ENCODE measurements around the gene ERICH6B. TPM values are rescaled to one million over a fixed set of nuclear protein-coding genes. Genes with fewer than 3 reads are reported as not detected.
"Not testable (repeated sequence)": the region's sequence is repeated elsewhere in the genome, so short reads cannot be mapped to it uniquely, and the experiment has no call there.

ERICH6B gene
- total and polyA plus RNA-seq, 2 of the 13 experiments (the other 11 are each of a cell fraction or from before 2014, with no cell fraction given) = not detected

DNA sequence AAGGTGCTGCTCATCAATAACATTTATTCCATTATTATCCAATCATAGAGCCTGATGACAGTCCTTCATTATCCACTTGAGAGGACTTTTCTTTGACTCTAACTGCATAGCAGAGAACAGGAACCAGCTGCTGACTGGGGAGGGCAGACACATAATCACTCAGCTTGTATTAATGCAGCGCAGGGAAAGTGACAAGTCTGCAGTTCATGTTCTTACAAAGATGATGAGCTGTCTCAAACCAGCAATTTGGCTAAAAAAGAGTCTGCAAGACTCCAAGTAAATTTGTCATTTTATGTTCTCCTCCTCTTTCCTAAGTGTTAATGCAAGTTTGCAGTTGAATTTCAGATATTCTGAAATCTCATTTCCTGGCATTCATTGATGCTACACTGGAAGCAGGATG, 46.6 kb upstream of the ERICH6B start:
- WGBS (ENCODE audit: low lambda C conversion rate) = 44% methylated on average over 1 of the region's 1 CpG
- Histone ChIP-seq H3K27me3 (ENCODE audit: control insufficient read depth in 1 of 2, insufficient read depth in 2 of 2, low read length in 2 of 2) (no peaks in the 10 kb centered on the region), H2AFZ (ENCODE audit: low read length) (no peak overlapping the region), H3K9ac (ENCODE audit: insufficient read depth, low read depth, low read length) (no peak overlapping the region), H3K79me2 (ENCODE audit: insufficient read depth, low read length) (no peaks in the 10 kb centered on the region), H3K27ac (ENCODE audit: extremely low read length, insufficient read depth, low read length) (no peak overlapping the region), H3K4me2 (ENCODE audit: low read depth, low read length) (no peak overlapping the region), H3K36me3 (replicated peaks in 1 of 2; ENCODE audit: control insufficient read depth in 1 of 2, insufficient read depth in 2 of 2, low read length in 2 of 2) (no peaks in the 10 kb centered on the region), H3K9me3 (ENCODE audit: low read length) (no peaks in the 10 kb centered on the region), H3K4me3 (replicated peaks in 1 of 3; ENCODE audit: insufficient read depth in 1 of 3, low read depth in 2 of 3, low read length in 3 of 3) (no peak overlapping the region), H4K20me1 (ENCODE audit: insufficient read depth, low read length) (no peaks in the 10 kb centered on the region), H3K4me1 (ENCODE audit: insufficient read depth, low read length) (no peaks in the 10 kb centered on the region)
- POLR2A ChIA-PET = no interaction called here
- in situ Hi-C loops (cut with HindIII; ENCODE audit: extremely low pct_ligation_motif_present, low pct_unique_long_range_greater_than_20kb) (no loop called here), intact Hi-C loops (cut with micrococcal nuclease; ENCODE audit: unreplicated experiment) (no loop called here)
- FAIRE-seq (no peak), DNase-seq (ENCODE audit: low spot score) (no peak), ATAC-seq (no peak)
- CTCF ChIA-PET (ENCODE audit: low intra/inter-chr PET ratio, low total read pairs) = no interaction called here
- no TSS peak for BruUV-seq (replicated peaks)
- TF ChIP-seq MEIS1 (CRISPR knock-in tag; IDR thresholded peaks at IDR 0.05; ENCODE audit: borderline replicate concordance) = no peak
- no peak for TF ChIP-seq ZEB1 (IDR thresholded peaks at IDR 0.05; ENCODE audit: insufficient replicate concordance, low read depth)
- TF ChIP-seq HNRNPL (IDR thresholded peaks at IDR 0.05; ENCODE audit: low read depth, low read length) = no peak
- no peak for TF ChIP-seq ZNF484 (CRISPR knock-in tag; IDR thresholded peaks at IDR 0.05; ENCODE audit: borderline replicate concordance, low read depth)
- no peak for TF ChIP-seq ZNF841 (CRISPR knock-in tag; IDR thresholded peaks at IDR 0.05; ENCODE audit: borderline replicate concordance)
- TF ChIP-seq, protein P1, sequence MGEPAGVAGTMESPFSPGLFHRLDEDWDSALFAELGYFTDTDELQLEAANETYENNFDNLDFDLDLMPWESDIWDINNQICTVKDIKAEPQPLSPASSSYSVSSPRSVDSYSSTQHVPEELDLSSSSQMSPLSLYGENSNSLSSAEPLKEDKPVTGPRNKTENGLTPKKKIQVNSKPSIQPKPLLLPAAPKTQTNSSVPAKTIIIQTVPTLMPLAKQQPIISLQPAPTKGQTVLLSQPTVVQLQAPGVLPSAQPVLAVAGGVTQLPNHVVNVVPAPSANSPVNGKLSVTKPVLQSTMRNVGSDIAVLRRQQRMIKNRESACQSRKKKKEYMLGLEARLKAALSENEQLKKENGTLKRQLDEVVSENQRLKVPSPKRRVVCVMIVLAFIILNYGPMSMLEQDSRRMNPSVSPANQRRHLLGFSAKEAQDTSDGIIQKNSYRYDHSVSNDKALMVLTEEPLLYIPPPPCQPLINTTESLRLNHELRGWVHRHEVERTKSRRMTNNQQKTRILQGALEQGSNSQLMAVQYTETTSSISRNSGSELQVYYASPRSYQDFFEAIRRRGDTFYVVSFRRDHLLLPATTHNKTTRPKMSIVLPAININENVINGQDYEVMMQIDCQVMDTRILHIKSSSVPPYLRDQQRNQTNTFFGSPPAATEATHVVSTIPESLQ (CRISPR knock-in tag; conservative IDR thresholded peaks at IDR 0.05) = no peak
- no peak for TF ChIP-seq HBP1 (CRISPR knock-in tag; IDR thresholded peaks at IDR 0.05; ENCODE audit: low read depth)
- no peak for TF ChIP-seq HES4 (CRISPR knock-in tag; IDR thresholded peaks at IDR 0.05; ENCODE audit: borderline replicate concordance)
- no peak for TF ChIP-seq SKI (IDR thresholded peaks at IDR 0.05; ENCODE audit: partially characterized antibody)
- no peak for TF ChIP-seq HNF1B (CRISPR knock-in tag; IDR thresholded peaks at IDR 0.05)
- TF ChIP-seq DMAP1 (CRISPR knock-in tag; IDR thresholded peaks at IDR 0.05) = no peak
- TF ChIP-seq LCORL (IDR thresholded peaks at IDR 0.05) = no peak
- no peak for TF ChIP-seq LCORL (CRISPR knock-in tag; IDR thresholded peaks at IDR 0.05)
- no peak for TF ChIP-seq PPARG (CRISPR knock-in tag; conservative IDR thresholded peaks at IDR 0.05)
- no peak for TF ChIP-seq ZNF33A (CRISPR knock-in tag; IDR thresholded peaks at IDR 0.05; ENCODE audit: borderline replicate concordance)
- TF ChIP-seq PRPF4 (IDR thresholded peaks at IDR 0.05; ENCODE audit: low read depth, low read length, poor library complexity, severe bottlenecking) = no peak
- no peak for TF ChIP-seq HOXA7 (CRISPR knock-in tag; IDR thresholded peaks at IDR 0.05)

DNA sequence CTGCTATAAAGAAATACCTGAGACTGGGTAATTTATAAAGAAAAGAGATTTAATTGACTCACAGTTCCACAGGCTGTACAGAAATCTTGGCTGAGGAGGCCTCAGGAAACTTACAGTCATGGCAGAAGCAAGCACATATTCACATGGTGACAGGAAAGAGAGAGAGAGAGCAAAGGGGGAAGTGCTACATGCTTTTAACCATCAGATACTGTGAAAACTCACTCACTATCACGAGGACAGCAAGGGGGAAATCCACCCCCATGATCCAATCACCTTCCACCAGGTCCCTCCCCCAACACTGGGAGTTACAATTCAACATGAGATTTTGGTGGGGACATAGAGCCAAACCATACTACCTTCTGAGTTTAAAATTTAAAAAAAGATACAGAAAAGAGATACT, 44.9 kb upstream of the ERICH6B start:
- H2AFZ ChIP-seq (ENCODE audit: low read length); H3K4me3 ChIP-seq (replicated peaks in 1 of 3; ENCODE audit: insufficient read depth in 1 of 3, low read depth in 2 of 3, low read length in 3 of 3); H3K9ac ChIP-seq (ENCODE audit: insufficient read depth, low read depth, low read length); H3K27me3 ChIP-seq (ENCODE audit: control insufficient read depth in 1 of 2, insufficient read depth in 2 of 2, low read length in 2 of 2); CTCF ChIA-PET (ENCODE audit: low intra/inter-chr PET ratio, low total read pairs); H3K4me2 ChIP-seq (ENCODE audit: low read depth, low read length); H3K4me1 ChIP-seq (ENCODE audit: insufficient read depth, low read length); FAIRE-seq; H3K9me3 ChIP-seq (ENCODE audit: low read length); BruUV-seq (replicated peaks); H3K27ac ChIP-seq (ENCODE audit: extremely low read length, insufficient read depth, low read length); ATAC-seq; DNase-seq (ENCODE audit: low spot score); H3K36me3 ChIP-seq (replicated peaks in 1 of 2; ENCODE audit: control insufficient read depth in 1 of 2, insufficient read depth in 2 of 2, low read length in 2 of 2); POLR2A ChIA-PET; H3K79me2 ChIP-seq (ENCODE audit: insufficient read depth, low read length); H4K20me1 ChIP-seq (ENCODE audit: insufficient read depth, low read length); intact Hi-C loops (cut with micrococcal nuclease; ENCODE audit: unreplicated experiment); in situ Hi-C loops (cut with HindIII; ENCODE audit: extremely low pct_ligation_motif_present, low pct_unique_long_range_greater_than_20kb): not testable (repeated sequence)
- WGBS (ENCODE audit: low lambda C conversion rate) = 0% methylated on average over 1 of the region's 1 CpG
